GM12872 (cell line): ENCODE data around the gene FAM43B.

ENCODE experiments used
- CTCF ChIP-seq: IDR thresholded peaks from 3 replicates; pipeline ENCODE4 v1.5.1; 2011; ENCODE audit warnings: low read depth, mild to moderate bottlenecking, low read length, moderate library complexity; ENCODE audit not compliant: insufficient read depth

FAM43B gene

GRCh38 chr1:20574686-20575540 is 22.5 kb downstream of the FAM43B start:
- peak; percentile 82 for TF ChIP-seq CTCF

GRCh38 chr1:20575541-20576336 is 23.4 kb downstream of the FAM43B start:
- TF ChIP-seq CTCF: no peak

- no peak for TF ChIP-seq CTCF
Observed at GRCh38 chr1:20578062-20578461, 25.7 kb downstream of the FAM43B start.

GRCh38 chr1:20578721-20579395 is 26.5 kb downstream of the FAM43B start:
- no peak for TF ChIP-seq CTCF

- TF ChIP-seq CTCF: no peak
Observed at GRCh38 chr1:20584890-20585289, 32.5 kb downstream of the FAM43B start.

GRCh38 chr1:20586953-20587660 is 34.7 kb downstream of the FAM43B start:
- TF ChIP-seq CTCF: no peak
